Measurements from ENCODE around the gene EFCAB8. TPM values are rescaled to one million over a fixed set of nuclear protein-coding genes. Genes with fewer than 3 reads are reported as not detected.

The EFCAB8 gene
- total RNA-seq, 1 experiment from 2014 or later = 0.09 TPM

DNA sequence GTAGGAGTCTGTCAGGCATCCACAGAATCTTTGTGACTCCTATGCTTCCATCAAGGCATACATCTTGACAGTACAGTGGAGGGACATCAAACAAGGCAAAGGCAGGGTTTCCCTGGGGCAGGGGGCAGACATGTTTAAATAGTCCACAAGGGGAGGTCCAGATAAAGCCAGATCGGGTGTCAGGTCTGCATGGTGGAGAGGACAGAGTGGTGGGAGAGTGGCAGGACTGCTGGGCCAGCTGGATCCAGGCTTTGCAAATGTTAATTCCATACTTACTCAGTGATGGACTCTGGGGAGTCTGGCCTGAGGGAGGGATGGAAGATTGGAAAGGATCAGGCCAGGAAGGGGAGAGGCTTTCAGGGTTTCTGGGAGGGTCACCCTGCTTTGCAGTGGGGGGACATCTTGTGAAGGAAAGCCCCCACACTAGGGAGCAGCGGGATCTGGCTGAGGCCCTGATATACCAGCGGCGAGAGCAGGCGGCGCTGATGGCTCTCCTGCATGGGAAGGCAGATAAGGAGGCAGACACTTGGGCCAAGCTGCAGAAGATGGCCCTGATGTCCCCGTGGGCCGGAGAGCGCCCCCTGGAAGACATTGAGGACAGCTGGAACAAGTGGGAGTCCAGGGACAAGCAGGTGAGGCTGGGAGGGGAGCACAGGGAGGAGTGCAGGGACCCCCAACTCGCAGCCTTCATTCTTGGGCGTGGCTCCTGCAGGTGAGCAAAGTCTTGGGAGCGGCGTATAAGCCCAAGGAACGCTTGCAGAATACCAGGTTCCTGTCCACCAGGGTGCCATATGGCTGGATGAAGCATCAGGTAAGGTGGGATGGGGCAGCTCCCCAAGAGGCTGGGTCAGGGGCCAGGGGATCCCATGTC, 100.9 kb downstream of the EFCAB8 start:
- Histone ChIP-seq H3K4me1 (ENCODE audit: insufficient read depth, low read length) (no peaks in the 10 kb centered on the region), H2AK5ac (ENCODE audit: insufficient read length, low read length) (no peak overlapping the region), H3K79me1 (ENCODE audit: insufficient read depth, low read depth, low read length, poor library complexity, severe bottlenecking) (no peaks in the 10 kb centered on the region), H3K9me3 (ENCODE audit: control insufficient read depth, low read depth, low read length) (no peaks in the 10 kb centered on the region), H3K79me2 (ENCODE audit: insufficient read depth, low read length) (no peaks in the 10 kb centered on the region), H3K4ac (ENCODE audit: low read depth, low read length) (no peak overlapping the region), H2BK120ac (ENCODE audit: low read depth, low read length, poor library complexity, severe bottlenecking) (no peak overlapping the region), H2AFZ (ENCODE audit: low read length) (no peak overlapping the region), H3K27me3 (ENCODE audit: insufficient read depth, low read length) (no peaks in the 10 kb centered on the region), H2BK5ac (ENCODE audit: insufficient read length, low read length) (no peak overlapping the region), H4K20me1 (ENCODE audit: control insufficient read depth, insufficient read depth, insufficient read length) (no peaks in the 10 kb centered on the region), H3K9ac (ENCODE audit: extremely low read depth, insufficient read length, low read length) (no peak overlapping the region), H4K8ac (replicated peaks; ENCODE audit: insufficient read length, low read depth, low read length) (no peak overlapping the region), H4K91ac (ENCODE audit: insufficient read length, low read depth, low read length) (no peak overlapping the region), H2BK20ac (ENCODE audit: low read depth, low read length, poor library complexity, severe bottlenecking) (no peak overlapping the region), H4K5ac (ENCODE audit: insufficient read length, low read depth, low read length) (no peak overlapping the region), H3K27ac (ENCODE audit: insufficient read length, low read depth, low read length) (no peak overlapping the region), H3K4me2 (ENCODE audit: insufficient read depth, insufficient read length, low read length) (no peak overlapping the region), H3K14ac (ENCODE audit: insufficient read depth, low read length) (no peak overlapping the region), H3K23me2 (ENCODE audit: insufficient read length, low read depth, low read length, poor library complexity, severe bottlenecking) (no peaks in the 10 kb centered on the region), H3K18ac (ENCODE audit: insufficient read length, low read depth, low read length) (no peak overlapping the region), H2BK12ac (ENCODE audit: insufficient read length, low read depth, low read length) (no peak overlapping the region), H2BK15ac (ENCODE audit: low read depth, low read length) (no peak overlapping the region), H3K56ac (ENCODE audit: insufficient read length, low read depth, low read length) (no peak overlapping the region), H3T11ph (ENCODE audit: low read length) (no peak overlapping the region), H3K23ac (ENCODE audit: insufficient read length, low read depth, low read length) (no peak overlapping the region)
- DNase-seq = no peak
- Mint-ChIP-seq H3K27ac (no peak overlapping the region), H3K4me3 (no peak overlapping the region), H3K36me3 (ENCODE audit: insufficient read depth in 1 of 3, low read depth in 3 of 3) (peaks cover 1 to 12% (median 7%) of the 10 kb centered on the region in 3 experiments; a peak in 4 of 7 replicates), H3K9me3 (peaks cover 19 to 26% of the 10 kb centered on the region in 2 experiments), H3K4me1 (peaks cover 7 to 8% of the 10 kb centered on the region in 2 experiments), H3K27me3 (ENCODE audit: low read depth) (peaks cover 78% of the 10 kb centered on the region)
- TF ChIP-seq, protein P1, sequence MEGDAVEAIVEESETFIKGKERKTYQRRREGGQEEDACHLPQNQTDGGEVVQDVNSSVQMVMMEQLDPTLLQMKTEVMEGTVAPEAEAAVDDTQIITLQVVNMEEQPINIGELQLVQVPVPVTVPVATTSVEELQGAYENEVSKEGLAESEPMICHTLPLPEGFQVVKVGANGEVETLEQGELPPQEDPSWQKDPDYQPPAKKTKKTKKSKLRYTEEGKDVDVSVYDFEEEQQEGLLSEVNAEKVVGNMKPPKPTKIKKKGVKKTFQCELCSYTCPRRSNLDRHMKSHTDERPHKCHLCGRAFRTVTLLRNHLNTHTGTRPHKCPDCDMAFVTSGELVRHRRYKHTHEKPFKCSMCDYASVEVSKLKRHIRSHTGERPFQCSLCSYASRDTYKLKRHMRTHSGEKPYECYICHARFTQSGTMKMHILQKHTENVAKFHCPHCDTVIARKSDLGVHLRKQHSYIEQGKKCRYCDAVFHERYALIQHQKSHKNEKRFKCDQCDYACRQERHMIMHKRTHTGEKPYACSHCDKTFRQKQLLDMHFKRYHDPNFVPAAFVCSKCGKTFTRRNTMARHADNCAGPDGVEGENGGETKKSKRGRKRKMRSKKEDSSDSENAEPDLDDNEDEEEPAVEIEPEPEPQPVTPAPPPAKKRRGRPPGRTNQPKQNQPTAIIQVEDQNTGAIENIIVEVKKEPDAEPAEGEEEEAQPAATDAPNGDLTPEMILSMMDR (conservative IDR thresholded peaks at IDR 0.05) = peak; percentile 29; the same call in 1 of the 3 replicates
- no CpG with 5 or more reads among the region's 14 CpGs for WGBS (ENCODE audit: extremely low coverage, insufficient read length, low lambda C conversion rate)

Data from H9 (cell line).